ENCODE results near the gene RPS25.
"Not testable (repeated sequence)": the region's sequence is repeated elsewhere in the genome, so short reads cannot be mapped to it uniquely, and the experiment has no call there.

GRCh38 chr11:118991486-118992038 lies 26.6 kb downstream of the RPS25 start:
- TF ChIP-seq CTCF, POLR2A (IDR thresholded peaks at IDR 0.05): not testable (repeated sequence)

All from lower leg skin (tissue), 3 donors.